HEK293 (cell line): Measurements from ENCODE around the gene PPP1R18.

Experiments
- BCL11B ChIP-seq: fragments of 450-650 bp; formaldehyde crosslinking; IDR thresholded peaks from 2 replicates; pipeline ENCODE4 v1.5.1; 2016; ENCODE audit warnings: low read depth, missing biosample characterization, missing genetic modification characterization
- FEZF1 ChIP-seq: fragments of 450-650 bp; formaldehyde crosslinking; IDR thresholded peaks from 2 replicates; pipeline ENCODE4 v1.5.1; 2016; ENCODE audit warnings: missing biosample characterization, missing genetic modification characterization
- KLF1 ChIP-seq: fragments of 450-650 bp; formaldehyde crosslinking; IDR thresholded peaks from 2 replicates; pipeline ENCODE4 v1.5.1; 2016; ENCODE audit warnings: missing biosample characterization, missing genetic modification characterization
- KLF10 ChIP-seq: fragments of 450-650 bp; IDR thresholded peaks from 2 replicates; pipeline ENCODE4 v1.5.1; 2018; ENCODE audit warnings: missing biosample characterization, mild to moderate bottlenecking, missing genetic modification characterization
- KLF16 ChIP-seq: fragments of 450-650 bp; formaldehyde crosslinking; IDR thresholded peaks from 2 replicates; pipeline ENCODE4 v1.5.1; 2017; ENCODE audit warnings: missing biosample characterization, missing genetic modification characterization
- KLF7 ChIP-seq: fragments of 450-650 bp; formaldehyde crosslinking; IDR thresholded peaks from 2 replicates; pipeline ENCODE4 v1.5.1; 2016; ENCODE audit warnings: missing biosample characterization, missing genetic modification characterization, borderline replicate concordance
- PRDM10 ChIP-seq: fragments of 450-650 bp; formaldehyde crosslinking; IDR thresholded peaks from 2 replicates; pipeline ENCODE4 v1.5.1; 2016; ENCODE audit warnings: missing biosample characterization, missing genetic modification characterization
- SETDB1 ChIP-seq: IDR thresholded peaks from one replicate; pipeline ENCODE4 v1.6.1; 2017; ENCODE audit warnings: mild to moderate bottlenecking, low read length, moderate library complexity, mixed read lengths; ENCODE audit not compliant: insufficient read length
- SP2 ChIP-seq: fragments of 450-650 bp; formaldehyde crosslinking; IDR thresholded peaks from 2 replicates; pipeline ENCODE4 v1.5.1; 2016; ENCODE audit warnings: missing biosample characterization, missing genetic modification characterization
- YY2 ChIP-seq: fragments of 450-650 bp; formaldehyde crosslinking; IDR thresholded peaks from 2 replicates; pipeline ENCODE4 v1.5.1; 2016; ENCODE audit warnings: missing biosample characterization, missing genetic modification characterization
- ZBTB11 ChIP-seq: fragments of 450-650 bp; formaldehyde crosslinking; conservative IDR thresholded peaks from 2 replicates; pipeline ENCODE4 v1.5.1; 2016; ENCODE audit warnings: low read depth, missing biosample characterization, missing genetic modification characterization
- ZNF302 ChIP-seq: fragments of 450-650 bp; formaldehyde crosslinking; IDR thresholded peaks from 2 replicates; pipeline ENCODE4 v1.5.1; 2016; ENCODE audit warnings: missing biosample characterization, missing genetic modification characterization, low read depth
- ZNF335 ChIP-seq: fragments of 450-650 bp; formaldehyde crosslinking; conservative IDR thresholded peaks from 2 replicates; pipeline ENCODE4 v1.5.1; 2016; ENCODE audit warnings: missing biosample characterization, missing genetic modification characterization
- ZNF341 ChIP-seq: fragments of 450-650 bp; formaldehyde crosslinking; IDR thresholded peaks from 2 replicates; pipeline ENCODE4; 2016; ENCODE audit warnings: low read depth, missing biosample characterization, missing genetic modification characterization
- ZNF518A ChIP-seq: fragments of 450-650 bp; formaldehyde crosslinking; conservative IDR thresholded peaks from 2 replicates; pipeline ENCODE4 v1.5.1; 2016; ENCODE audit warnings: low read depth, missing biosample characterization, missing genetic modification characterization
- ZNF560 ChIP-seq: fragments of 450-650 bp; formaldehyde crosslinking; IDR thresholded peaks from 2 replicates; pipeline ENCODE4 v1.5.1; 2017; ENCODE audit warnings: missing biosample characterization, missing genetic modification characterization, borderline replicate concordance
- ZNF610 ChIP-seq: fragments of 450-650 bp; formaldehyde crosslinking; IDR thresholded peaks from 2 replicates; pipeline ENCODE4 v1.5.1; 2016; ENCODE audit warnings: missing biosample characterization, missing genetic modification characterization, borderline replicate concordance
- ZNF692 ChIP-seq: fragments of 450-650 bp; formaldehyde crosslinking; IDR thresholded peaks from 2 replicates; pipeline ENCODE4 v1.5.1; 2016; ENCODE audit warnings: missing biosample characterization, missing genetic modification characterization
- ZNF704 ChIP-seq: fragments of 450-650 bp; formaldehyde crosslinking; IDR thresholded peaks from 2 replicates; pipeline ENCODE4 v1.5.1; 2016; ENCODE audit warnings: missing biosample characterization, missing genetic modification characterization
- ZNF792 ChIP-seq: fragments of 450-650 bp; formaldehyde crosslinking; IDR thresholded peaks from 2 replicates; pipeline ENCODE4 v1.5.1; 2016; ENCODE audit warnings: missing biosample characterization, missing genetic modification characterization
- ZSCAN30 ChIP-seq: fragments of 450-650 bp; IDR thresholded peaks from 2 replicates; pipeline ENCODE4 v1.5.1; 2018; ENCODE audit warnings: missing biosample characterization, mild to moderate bottlenecking, missing genetic modification characterization, moderate library complexity
- ZSCAN4 ChIP-seq: fragments of 450-650 bp; formaldehyde crosslinking; IDR thresholded peaks from 2 replicates; pipeline ENCODE4 v1.5.1; 2017; ENCODE audit warnings: missing biosample characterization, missing genetic modification characterization

The PPP1R18 gene

GRCh38 chr6:30721198-30722024 lies 35.0 kb upstream of the PPP1R18 start (continued):
- peak; percentile 52; the same call in 1 of the 2 replicates for TF ChIP-seq ZBTB11
- peak; percentile 84 for TF ChIP-seq PRDM10
- no peak for TF ChIP-seq ZNF302
- 0 out of 2 replicates have a peak, but pooled peaks have one; percentile 3 for TF ChIP-seq ZSCAN4 (tag by site-specific recombination)
- no peak for TF ChIP-seq ZNF792
- peak; percentile 74 for TF ChIP-seq SP2
- no peak for TF ChIP-seq ZNF518A
- peak; percentile 83 for TF ChIP-seq KLF7 (tag by site-specific recombination)
- TF ChIP-seq ZNF341 (tag by site-specific recombination): peak; percentile 90
- no peak for TF ChIP-seq BCL11B (tag by site-specific recombination)
- TF ChIP-seq KLF10: peak; percentile 87
- peak; percentile 47; the same call in 1 of the 2 replicates for TF ChIP-seq FEZF1
- TF ChIP-seq ZNF335 (tag by site-specific recombination): peak; percentile 35
- peak; percentile 10; the same call in 1 of the 2 replicates for TF ChIP-seq KLF16 (tag by site-specific recombination)
- no peak for TF ChIP-seq ZNF704 (tag by site-specific recombination)
- TF ChIP-seq KLF1 (tag by site-specific recombination): peak; percentile 76
- no peak for TF ChIP-seq YY2 (tag by site-specific recombination)
- TF ChIP-seq ZNF692 (tag by site-specific recombination): no peak; the same call in 1 of the 2 replicates
- TF ChIP-seq SETDB1: no peak
- no peak for TF ChIP-seq ZNF560 (tag by site-specific recombination)
- peak; percentile 28; the same call in 1 of the 2 replicates for TF ChIP-seq ZNF610
- no peak for TF ChIP-seq ZSCAN30 (tag by site-specific recombination)
